ENCODE results near the gene MX2.
A peak's percentile ranks its signal among the peaks of the same experiment; 100 is the strongest.

Gene MX2

GRCh38 chr21:41425588-41425953 is 63.7 kb downstream of the MX2 start:
- Mint-ChIP-seq H3K9me3 (no peaks in the 10 kb centered on the region), H3K4me1 (peaks cover 87% of the 10 kb centered on the region), H3K36me3 (no peaks in the 10 kb centered on the region), H3K4me3 (peak overlapping the region; percentile 95), H3K27ac (peak overlapping the region; percentile 95), H3K27me3 (no peaks in the 10 kb centered on the region)
- ATAC-seq = no peak

GRCh38 chr21:41425954-41426675 is 64.3 kb downstream of the MX2 start, which contains the start of gene MX1:
TSS of gene MX1 (plus strand) at chr21:41426239. CDS start at chr21:41432071, 5,832 bp downstream.
- H3K4me1 Mint-ChIP-seq = peaks cover 85% of the 10 kb centered on the region
- H3K27ac Mint-ChIP-seq = peak within 1 kb of the TSS; percentile 95
- H3K4me3 Mint-ChIP-seq = peak within 1 kb of the TSS; percentile 95
- H3K36me3 Mint-ChIP-seq = no peaks in the 10 kb centered on the region
- no peaks in the 10 kb centered on the region for H3K9me3 Mint-ChIP-seq
- peak; percentile 93 for ATAC-seq
- H3K27me3 Mint-ChIP-seq = no peaks in the 10 kb centered on the region

GRCh38 chr21:41426676-41427404 is 65.0 kb downstream of the MX2 start:
- Mint-ChIP-seq H3K36me3 (no peaks in the 10 kb centered on the region), H3K27ac (peak overlapping the region; percentile 95), H3K27me3 (no peaks in the 10 kb centered on the region), H3K9me3 (no peaks in the 10 kb centered on the region), H3K4me3 (peak overlapping the region; percentile 95), H3K4me1 (peaks cover 87% of the 10 kb centered on the region)
- ATAC-seq = no peak

- H3K4me3 Mint-ChIP-seq = no peak overlapping the region
- ATAC-seq = no peak
- H3K36me3 Mint-ChIP-seq = no peaks in the 10 kb centered on the region
- no peaks in the 10 kb centered on the region for H3K27me3 Mint-ChIP-seq
- H3K4me1 Mint-ChIP-seq = peaks cover 87% of the 10 kb centered on the region
- H3K9me3 Mint-ChIP-seq = no peaks in the 10 kb centered on the region
- peak overlapping the region; percentile 95 for H3K27ac Mint-ChIP-seq
Observed at GRCh38 chr21:41427556-41427955, 65.7 kb downstream of the MX2 start.

GRCh38 chr21:41428311-41428710 is 66.5 kb downstream of the MX2 start:
- no peaks in the 10 kb centered on the region for H3K27me3 Mint-ChIP-seq
- peaks cover 86% of the 10 kb centered on the region for H3K4me1 Mint-ChIP-seq
- H3K36me3 Mint-ChIP-seq = peaks cover 8% of the 10 kb centered on the region
- no peak overlapping the region for H3K4me3 Mint-ChIP-seq
- ATAC-seq = no peak
- no peaks in the 10 kb centered on the region for H3K9me3 Mint-ChIP-seq
- no peak overlapping the region for H3K27ac Mint-ChIP-seq

GRCh38 chr21:41428847-41429246 is 67.0 kb downstream of the MX2 start:
- no peak for ATAC-seq
- Mint-ChIP-seq H3K4me3 (no peak overlapping the region), H3K9me3 (no peaks in the 10 kb centered on the region), H3K27ac (no peak overlapping the region), H3K27me3 (no peaks in the 10 kb centered on the region), H3K36me3 (peaks cover 13% of the 10 kb centered on the region), H3K4me1 (peaks cover 80% of the 10 kb centered on the region)

GRCh38 chr21:41429305-41429704 is 67.5 kb downstream of the MX2 start:
- H3K27me3 Mint-ChIP-seq = no peaks in the 10 kb centered on the region
- no peak overlapping the region for H3K4me3 Mint-ChIP-seq
- peaks cover 17% of the 10 kb centered on the region for H3K36me3 Mint-ChIP-seq
- no peak overlapping the region for H3K27ac Mint-ChIP-seq
- H3K9me3 Mint-ChIP-seq = peaks cover 1% of the 10 kb centered on the region
- peaks cover 76% of the 10 kb centered on the region for H3K4me1 Mint-ChIP-seq
- ATAC-seq = no peak

- no peak overlapping the region for H3K27ac Mint-ChIP-seq
- peaks cover 24% of the 10 kb centered on the region for H3K36me3 Mint-ChIP-seq
Observed at GRCh38 chr21:41429925-41430491, 68.2 kb downstream of the MX2 start.

GRCh38 chr21:41431788-41432548 is 70.1 kb downstream of the MX2 start:
- ATAC-seq = peak; percentile 97
- H3K9me3 Mint-ChIP-seq = peaks cover 11% of the 10 kb centered on the region
- H3K36me3 Mint-ChIP-seq = peaks cover 44% of the 10 kb centered on the region
- peak overlapping the region; percentile 56 for H3K27ac Mint-ChIP-seq
- peak overlapping the region; percentile 8 for H3K4me3 Mint-ChIP-seq
- H3K4me1 Mint-ChIP-seq = peaks cover 52% of the 10 kb centered on the region
- H3K27me3 Mint-ChIP-seq = no peaks in the 10 kb centered on the region

More at GRCh38 chr21:41429925-41430491, 68.2 kb downstream of the MX2 start:
- Mint-ChIP-seq H3K27me3 (no peaks in the 10 kb centered on the region), H3K9me3 (peaks cover 7% of the 10 kb centered on the region), H3K4me1 (peaks cover 72% of the 10 kb centered on the region), H3K4me3 (no peak overlapping the region)
- no peak for ATAC-seq

GRCh38 chr21:41432562-41433460 is 71.0 kb downstream of the MX2 start:
- Mint-ChIP-seq H3K27me3 (no peaks in the 10 kb centered on the region), H3K36me3 (peaks cover 48% of the 10 kb centered on the region), H3K4me3 (no peak overlapping the region), H3K9me3 (peaks cover 11% of the 10 kb centered on the region), H3K4me1 (peaks cover 44% of the 10 kb centered on the region), H3K27ac (peak overlapping the region; percentile 56)
- no peak for ATAC-seq

- H3K27me3 Mint-ChIP-seq = no peaks in the 10 kb centered on the region
- H3K9me3 Mint-ChIP-seq = peaks cover 11% of the 10 kb centered on the region
- ATAC-seq = no peak
- no peak overlapping the region for H3K4me3 Mint-ChIP-seq
- peaks cover 56% of the 10 kb centered on the region for H3K36me3 Mint-ChIP-seq
- no peak overlapping the region for H3K27ac Mint-ChIP-seq
- peaks cover 36% of the 10 kb centered on the region for H3K4me1 Mint-ChIP-seq
Observed at GRCh38 chr21:41433566-41433965, 71.7 kb downstream of the MX2 start.

GRCh38 chr21:41435706-41436105 is 73.9 kb downstream of the MX2 start:
- ATAC-seq = no peak
- Mint-ChIP-seq H3K9me3 (peaks cover 11% of the 10 kb centered on the region), H3K36me3 (peaks cover 68% of the 10 kb centered on the region), H3K27me3 (no peaks in the 10 kb centered on the region), H3K4me3 (no peak overlapping the region), H3K4me1 (peaks cover 23% of the 10 kb centered on the region), H3K27ac (no peak overlapping the region)

GRCh38 chr21:41437729-41438128 is 75.9 kb downstream of the MX2 start:
- no peak overlapping the region for H3K27ac Mint-ChIP-seq
- peaks cover 11% of the 10 kb centered on the region for H3K9me3 Mint-ChIP-seq
- H3K4me1 Mint-ChIP-seq = peaks cover 4% of the 10 kb centered on the region
- no peak overlapping the region for H3K4me3 Mint-ChIP-seq
- H3K36me3 Mint-ChIP-seq = peaks cover 84% of the 10 kb centered on the region
- H3K27me3 Mint-ChIP-seq = no peaks in the 10 kb centered on the region
- ATAC-seq = no peak

- Mint-ChIP-seq H3K36me3 (peaks cover 84% of the 10 kb centered on the region), H3K27me3 (no peaks in the 10 kb centered on the region), H3K9me3 (peaks cover 11% of the 10 kb centered on the region), H3K27ac (no peak overlapping the region), H3K4me1 (no peaks in the 10 kb centered on the region), H3K4me3 (no peak overlapping the region)
- ATAC-seq = no peak
Observed at GRCh38 chr21:41438425-41439113, 76.7 kb downstream of the MX2 start.
